Head of caudate nucleus (tissue), 42 donors: Measurements from ENCODE around the gene PCK2.

ENCODE experiments used
- DNase-seq, 42 donors: peaks; one replicate each; pipeline versions ENCODE4 v3.0.0 to v3.0.0-alpha.2; 2020 to 2021; ENCODE audit warnings: mixed read lengths in 7 of 42
- intact Hi-C: fragments of 100-400 bp; cut with DNase I; formaldehyde crosslinking; loops from one replicate; pipeline ENCODE4 v1.15.0; 2022

PCK2 gene

GRCh38 chr14:24144451-24144850, 50.3 kb downstream of the PCK2 start:
- intact Hi-C loops = no loop called here

GRCh38 chr14:24145219-24145618, 51.1 kb downstream of the PCK2 start:
- intact Hi-C loops = no loop called here
- DNase-seq = no peak

More at GRCh38 chr14:24144451-24144850, 50.3 kb downstream of the PCK2 start:
- no peak for DNase-seq

GRCh38 chr14:24145690-24146452, 51.8 kb downstream of the PCK2 start:
- no peak for DNase-seq
- intact Hi-C loops = no loop called here

- peak; percentile 57 to 93 (median 82) for DNase-seq
- intact Hi-C loops = no loop called here
Measured at GRCh38 chr14:24146453-24146977, 52.4 kb downstream of the PCK2 start, which contains the start of gene PSME2. Gene PSME2 (minus strand): TSS chr14:24146610. CDS start chr14:24146581, 29 bp downstream.

GRCh38 chr14:24146978-24147760, 53.1 kb downstream of the PCK2 start, which contains the start of gene RNF31:
Gene RNF31 (plus strand): TSS chr14:24147498. CDS start chr14:24147699, 201 bp downstream.
- DNase-seq = peak; percentile 93 to 99 (median 98)
- intact Hi-C loops = no loop called here

GRCh38 chr14:24147761-24148428, 53.8 kb downstream of the PCK2 start:
- DNase-seq = peak in 1 of 42 donors; percentile 32
- intact Hi-C loops = no loop called here

- DNase-seq = no peak
- intact Hi-C loops = no loop called here
Measured at GRCh38 chr14:24149302-24149969, 55.3 kb downstream of the PCK2 start.

GRCh38 chr14:24150061-24150460, 56.0 kb downstream of the PCK2 start:
- DNase-seq = no peak
- intact Hi-C loops = no loop called here

GRCh38 chr14:24150567-24150966, 56.5 kb downstream of the PCK2 start:
- intact Hi-C loops = no loop called here
- no peak for DNase-seq

- intact Hi-C loops = no loop called here
- DNase-seq = no peak
Measured at GRCh38 chr14:24150993-24151392, 56.9 kb downstream of the PCK2 start.

GRCh38 chr14:24151404-24152080, 57.4 kb downstream of the PCK2 start:
- intact Hi-C loops = no loop called here
- DNase-seq = no peak
